ENCODE data around the gene ENG. TPM values are rescaled to one million over a fixed set of nuclear protein-coding genes. Genes with fewer than 3 reads are reported as not detected.

ENG gene
- total RNA-seq, 1 donor from 2014 or later = not detected

GRCh38 chr9:127765418-127765817 lies 89.0 kb downstream of the ENG start:
- TF ChIP-seq EZH2 (IDR thresholded peaks at IDR 0.05) = no peak
- no peak for TF ChIP-seq EZH2phosphoT487 (IDR thresholded peaks at IDR 0.05)
- TF ChIP-seq CTCF (IDR thresholded peaks at IDR 0.05) = no peak
- no peaks in the 10 kb centered on the region for H3K9me3 Mint-ChIP-seq
- peaks cover 18% of the 10 kb centered on the region for H3K27me3 Mint-ChIP-seq (ENCODE audit: insufficient read depth, low read depth)
- Histone ChIP-seq H3K27me3 (peaks cover 4% of the 10 kb centered on the region), H3K36me3 (no peaks in the 10 kb centered on the region), H3K4me1 (peaks cover 11% of the 10 kb centered on the region), H3K4me3 (no peak overlapping the region), H3F3A (ENCODE audit: low read depth) (peaks cover 4% of the 10 kb centered on the region), H4K20me1 (ENCODE audit: low read depth) (no peaks in the 10 kb centered on the region), H3K4me2 (no peak overlapping the region), H3K27ac (no peak overlapping the region), H3K9ac (no peak overlapping the region), H3K9me3 (ENCODE audit: low read depth) (no peaks in the 10 kb centered on the region), H2AFZ (replicated peaks) (no peak overlapping the region), H3K79me2 (ENCODE audit: low read depth) (no peaks in the 10 kb centered on the region)
- no peak for DNase-seq (ENCODE audit: low spot score)
- H3K27ac Mint-ChIP-seq = no peak overlapping the region
- peak overlapping the region; percentile 36 for H3K4me3 Mint-ChIP-seq
- no peaks in the 10 kb centered on the region for H3K36me3 Mint-ChIP-seq
- peaks cover 47% of the 10 kb centered on the region for H3K4me1 Mint-ChIP-seq

Small RNAs within 50 kb of the gene (microRNA-seq; reads per million reads assigned to microRNA genes)
- not detected for gene MIR2861
- 0.54 reads per million for gene MIR3960
- not detected for gene MIR4672

Small RNAs within 50 kb of the gene (small RNA-seq; reads per million reads assigned to genes)
- not detected for gene MIR4672
- gene RF00019 = not detected
- gene RNA5SP296 = not detected

Other genes with a start within 250 kb of the ENG start
- 12.0 and 23.1 TPM in 2 replicates for gene STXBP1, start 242.4 kb downstream of the ENG start, total RNA-seq (ENCODE audit: low replicate concordance)
- gene CFAP157, start 147.7 kb downstream of the ENG start, total RNA-seq (ENCODE audit: low replicate concordance) = 0.31 TPM in 1 of 2 replicates, not detected in the other
- 1.3 and 5.4 TPM in 2 replicates for gene PTRH1, start 139.0 kb downstream of the ENG start, total RNA-seq (ENCODE audit: low replicate concordance)
- gene TTC16, start 138.6 kb downstream of the ENG start, total RNA-seq (ENCODE audit: low replicate concordance) = not detected in 2 replicates
- 5.5 and 18.3 TPM in 2 replicates for gene TOR2A, start 119.4 kb downstream of the ENG start, total RNA-seq (ENCODE audit: low replicate concordance)
- 1.8 and 1.9 TPM in 2 replicates for gene SH2D3C, start 76.0 kb downstream of the ENG start, total RNA-seq (ENCODE audit: low replicate concordance)
- gene CDK9, start 68.6 kb downstream of the ENG start, total RNA-seq (ENCODE audit: low replicate concordance) = 22.5 and 47.8 TPM in 2 replicates
- gene FPGS, start 51.8 kb downstream of the ENG start, total RNA-seq (ENCODE audit: low replicate concordance) = 32.8 and 60.5 TPM in 2 replicates
- 20.5 and 25.6 TPM in 2 replicates for gene AK1, start 23.0 kb upstream of the ENG start, total RNA-seq (ENCODE audit: low replicate concordance)
- gene ST6GALNAC6, start 44.9 kb upstream of the ENG start, total RNA-seq (ENCODE audit: low replicate concordance) = 14.3 and 42.7 TPM in 2 replicates
- 5.5 and 11.1 TPM in 2 replicates for gene ST6GALNAC4, start 62.4 kb upstream of the ENG start, total RNA-seq (ENCODE audit: low replicate concordance)
- gene PIP5KL1, start 76.1 kb upstream of the ENG start, total RNA-seq (ENCODE audit: low replicate concordance) = 1.4 and 8.8 TPM in 2 replicates
- 9.1 and 20.5 TPM in 2 replicates for gene DPM2, start 83.2 kb upstream of the ENG start, total RNA-seq (ENCODE audit: low replicate concordance)
- 8.8 and 30.8 TPM in 2 replicates for gene EEIG1, start 126.3 kb upstream of the ENG start, total RNA-seq (ENCODE audit: low replicate concordance)
- 8.4 and 9.5 TPM in 2 replicates for gene NAIF1, start 212.7 kb upstream of the ENG start, total RNA-seq (ENCODE audit: low replicate concordance)
- 8.5 and 15.7 TPM in 2 replicates for gene SLC25A25, start 213.6 kb upstream of the ENG start, total RNA-seq (ENCODE audit: low replicate concordance)

Measured in neural progenitor cell (in vitro differentiated cells).